Tibial nerve (tissue), 3 donors: Measurements from ENCODE around the gene GHRH.

Experiments used
- POLR2A ChIP-seq, 2 donors: fragments of 450-650 bp; IDR thresholded peaks; one replicate each; pipeline ENCODE4 v1.6.1; 2017; ENCODE audit warnings: antibody characterized with exemption in 2 of 2, mild to moderate bottlenecking in 2 of 2, moderate library complexity in 2 of 2
- TF ChIP-seq, protein P1 (sequence below), 5 experiments: fragments of 200-600 bp in 3 of 5; fragments of 450-650 bp in 2 of 5; sonication (generic) in 3 of 5; IDR thresholded peaks; one replicate each; pipeline ENCODE4 v1.5.1; 2016 to 2019; ENCODE audit warnings: antibody characterized with exemption in 5 of 5, mild to moderate bottlenecking in 3 of 5, moderate library complexity in 2 of 5

- TF ChIP-seq, protein P1, sequence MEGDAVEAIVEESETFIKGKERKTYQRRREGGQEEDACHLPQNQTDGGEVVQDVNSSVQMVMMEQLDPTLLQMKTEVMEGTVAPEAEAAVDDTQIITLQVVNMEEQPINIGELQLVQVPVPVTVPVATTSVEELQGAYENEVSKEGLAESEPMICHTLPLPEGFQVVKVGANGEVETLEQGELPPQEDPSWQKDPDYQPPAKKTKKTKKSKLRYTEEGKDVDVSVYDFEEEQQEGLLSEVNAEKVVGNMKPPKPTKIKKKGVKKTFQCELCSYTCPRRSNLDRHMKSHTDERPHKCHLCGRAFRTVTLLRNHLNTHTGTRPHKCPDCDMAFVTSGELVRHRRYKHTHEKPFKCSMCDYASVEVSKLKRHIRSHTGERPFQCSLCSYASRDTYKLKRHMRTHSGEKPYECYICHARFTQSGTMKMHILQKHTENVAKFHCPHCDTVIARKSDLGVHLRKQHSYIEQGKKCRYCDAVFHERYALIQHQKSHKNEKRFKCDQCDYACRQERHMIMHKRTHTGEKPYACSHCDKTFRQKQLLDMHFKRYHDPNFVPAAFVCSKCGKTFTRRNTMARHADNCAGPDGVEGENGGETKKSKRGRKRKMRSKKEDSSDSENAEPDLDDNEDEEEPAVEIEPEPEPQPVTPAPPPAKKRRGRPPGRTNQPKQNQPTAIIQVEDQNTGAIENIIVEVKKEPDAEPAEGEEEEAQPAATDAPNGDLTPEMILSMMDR (IDR thresholded peaks at IDR 0.05), result no peak
- TF ChIP-seq POLR2A (IDR thresholded peaks at IDR 0.05), result no peak
Measured at GRCh38 chr20:37259865-37260264, 1.7 kb downstream of the GHRH start.
